VCaP (cell line): ENCODE measurements around the gene RARS1.

ENCODE experiments used
- H3K27ac ChIP-seq: fragments of 450-650 bp; 2 replicates; pipeline ENCODE4 v1.5.1; 2017
- CTCF ChIP-seq: fragments of 450-650 bp; conservative IDR thresholded peaks from 2 replicates; pipeline ENCODE4 v1.5.1; 2017; ENCODE audit warnings: mild to moderate bottlenecking, moderate library complexity

Gene RARS1

GRCh38 chr5:168513861-168514428 lies 27.7 kb downstream of the RARS1 start:
- TF ChIP-seq CTCF, result no peak
- H3K27ac ChIP-seq, result no peak overlapping the region

- no peak for TF ChIP-seq CTCF
- H3K27ac ChIP-seq, result no peak overlapping the region
Measured at GRCh38 chr5:168525856-168526255, 39.6 kb downstream of the RARS1 start.

- no peak for TF ChIP-seq CTCF
- H3K27ac ChIP-seq, result no peak overlapping the region
Measured at GRCh38 chr5:168527756-168528295, 41.6 kb downstream of the RARS1 start.

GRCh38 chr5:168528521-168529373 lies 42.5 kb downstream of the RARS1 start, which contains the start of gene FBLL1:
Gene FBLL1, plus strand, starts transcription at chr5:168529305. Its CDS starts 200 bp downstream, at chr5:168529505.
- H3K27ac ChIP-seq, result peak within 1 kb of the TSS; percentile 49; the same call in 1 of the 2 replicates
- TF ChIP-seq CTCF, result no peak

- H3K27ac ChIP-seq, result peak overlapping the region; percentile 49; the same call in 1 of the 2 replicates
- no peak for TF ChIP-seq CTCF
Measured at GRCh38 chr5:168529374-168530234, 43.3 kb downstream of the RARS1 start.

- no peak overlapping the region for H3K27ac ChIP-seq
- TF ChIP-seq CTCF, result no peak
Measured at GRCh38 chr5:168530621-168531150, 44.4 kb downstream of the RARS1 start.
